K562 (cell line): ENCODE results near the gene STEAP3. TPM values are rescaled to one million over a fixed set of nuclear protein-coding genes. Genes with fewer than 3 reads are reported as not detected.

ENCODE experiments used
- FOXK1 ChIP-seq: sonication (generic); formaldehyde crosslinking; IDR thresholded peaks from 2 replicates; pipeline ENCODE4 v1.8.0; 2022; ENCODE audit warnings: missing genetic modification reagents, mild to moderate bottlenecking, borderline replicate concordance
- KDM5B ChIP-seq: fragments of 200-600 bp; sonication (generic); IDR thresholded peaks from 2 replicates; pipeline ENCODE4 v1.6.1; 2012; ENCODE audit warnings: low read depth, mild to moderate bottlenecking, moderate library complexity, low read length, control low read depth, inconsistent platforms; ENCODE audit not compliant: insufficient replicate concordance
- SIN3A ChIP-seq, 2 experiments: fragments of 150-350 bp in 1 of 2; IDR thresholded peaks; 2 replicates each; pipeline ENCODE4 v1.6.1; 2011 to 2016; ENCODE audit warnings: borderline replicate concordance in 2 of 2, low read depth in 2 of 2, low read length in 2 of 2, mild to moderate bottlenecking in 2 of 2, moderate library complexity in 2 of 2; ENCODE audit not compliant: control insufficient read depth in 1 of 2
- SNAPC5 ChIP-seq: fragments of 250-450 bp; sonication (Bioruptor Pico); IDR thresholded peaks from 2 replicates; pipeline ENCODE4 v1.8.0; 2021; ENCODE audit warnings: moderate library complexity, mild to moderate bottlenecking, inconsistent platforms
- polyA plus RNA-seq, 8 experiments: library from polyadenylated mRNA; depleted of rRNA in 4 of 8; stranded (reverse) in 5 of 8; unstranded in 3 of 8; fragments of >200 nt; fragmentation: Nextera tagmentation in 2 of 8; fragmentation: Illumina TruSeq in 1 of 8; extraction: Ambion mirVana in 2 of 8; extraction: Trizol in 1 of 8; gene quantifications; 2 replicates each; pipeline versions ENCODE4 v1.2.1 to v1.2.3, GENCODE V29; 2011 to 2014; ENCODE audit warnings: inconsistent platforms in 1 of 8, missing spikeins in 1 of 8
- total RNA-seq, 7 experiments: library from RNA; depleted of rRNA in 6 of 7; stranded (reverse); fragments of >200 nt in 6 of 7; fragmentation: Illumina TruSeq in 2 of 7; extraction: Trizol in 2 of 7; gene quantifications; 2 replicates each; pipeline versions ENCODE4 v1.2.1 to v1.2.3, GENCODE V29; 2011 to 2021; ENCODE audit warnings: low replicate concordance in 1 of 7
- TF ChIP-seq, protein P1 (sequence below): fragments of 450-650 bp; IDR thresholded peaks from 2 replicates; pipeline ENCODE4 v1.6.1; 2017; ENCODE audit warnings: antibody characterized with exemption, mild to moderate bottlenecking
- TF ChIP-seq, protein P2 (sequence below): fragments of 450-650 bp; formaldehyde crosslinking; IDR thresholded peaks from 2 replicates; pipeline ENCODE4 v1.4.0; 2020; ENCODE audit warnings: mild to moderate bottlenecking, moderate library complexity

STEAP3 gene
- total and polyA plus RNA-seq, 9 of the 15 experiments (the other 6 are each of a cell fraction or from before 2014, with no cell fraction given) = 1.8 to 31.6 (median 9.0) TPM

DNA sequence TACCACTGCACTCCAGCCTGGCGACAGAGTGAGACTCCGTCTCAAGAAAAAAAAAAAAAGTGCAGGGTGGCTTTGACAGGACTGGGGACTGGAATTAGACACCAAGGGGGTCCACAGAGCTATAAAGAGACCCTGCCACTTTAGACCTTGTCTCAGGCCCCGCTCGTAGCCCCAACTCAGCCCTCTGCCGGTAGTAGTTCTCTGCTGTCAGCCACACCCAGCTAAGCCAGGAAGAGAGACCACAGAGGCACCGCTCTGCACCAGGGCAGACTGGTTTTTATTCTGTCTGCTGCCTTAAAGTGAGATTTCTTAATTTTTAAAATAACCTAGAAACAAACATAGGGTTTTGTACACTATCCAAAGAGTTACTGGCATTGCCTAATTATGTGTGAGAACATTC lies 66.0 kb downstream of the STEAP3 start (continued):
- TF ChIP-seq, protein P1, sequence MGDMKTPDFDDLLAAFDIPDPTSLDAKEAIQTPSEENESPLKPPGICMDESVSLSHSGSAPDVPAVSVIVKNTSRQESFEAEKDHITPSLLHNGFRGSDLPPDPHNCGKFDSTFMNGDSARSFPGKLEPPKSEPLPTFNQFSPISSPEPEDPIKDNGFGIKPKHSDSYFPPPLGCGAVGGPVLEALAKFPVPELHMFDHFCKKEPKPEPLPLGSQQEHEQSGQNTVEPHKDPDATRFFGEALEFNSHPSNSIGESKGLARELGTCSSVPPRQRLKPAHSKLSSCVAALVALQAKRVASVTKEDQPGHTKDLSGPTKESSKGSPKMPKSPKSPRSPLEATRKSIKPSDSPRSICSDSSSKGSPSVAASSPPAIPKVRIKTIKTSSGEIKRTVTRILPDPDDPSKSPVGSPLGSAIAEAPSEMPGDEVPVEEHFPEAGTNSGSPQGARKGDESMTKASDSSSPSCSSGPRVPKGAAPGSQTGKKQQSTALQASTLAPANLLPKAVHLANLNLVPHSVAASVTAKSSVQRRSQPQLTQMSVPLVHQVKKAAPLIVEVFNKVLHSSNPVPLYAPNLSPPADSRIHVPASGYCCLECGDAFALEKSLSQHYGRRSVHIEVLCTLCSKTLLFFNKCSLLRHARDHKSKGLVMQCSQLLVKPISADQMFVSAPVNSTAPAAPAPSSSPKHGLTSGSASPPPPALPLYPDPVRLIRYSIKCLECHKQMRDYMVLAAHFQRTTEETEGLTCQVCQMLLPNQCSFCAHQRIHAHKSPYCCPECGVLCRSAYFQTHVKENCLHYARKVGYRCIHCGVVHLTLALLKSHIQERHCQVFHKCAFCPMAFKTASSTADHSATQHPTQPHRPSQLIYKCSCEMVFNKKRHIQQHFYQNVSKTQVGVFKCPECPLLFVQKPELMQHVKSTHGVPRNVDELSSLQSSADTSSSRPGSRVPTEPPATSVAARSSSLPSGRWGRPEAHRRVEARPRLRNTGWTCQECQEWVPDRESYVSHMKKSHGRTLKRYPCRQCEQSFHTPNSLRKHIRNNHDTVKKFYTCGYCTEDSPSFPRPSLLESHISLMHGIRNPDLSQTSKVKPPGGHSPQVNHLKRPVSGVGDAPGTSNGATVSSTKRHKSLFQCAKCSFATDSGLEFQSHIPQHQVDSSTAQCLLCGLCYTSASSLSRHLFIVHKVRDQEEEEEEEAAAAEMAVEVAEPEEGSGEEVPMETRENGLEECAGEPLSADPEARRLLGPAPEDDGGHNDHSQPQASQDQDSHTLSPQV = no peak
- TF ChIP-seq SIN3A (IDR thresholded peaks at IDR 0.05; ENCODE audit: borderline replicate concordance in 2 of 2, control insufficient read depth in 1 of 2, low read depth in 2 of 2, low read length in 2 of 2) = no peak
- no peak for TF ChIP-seq KDM5B
- no peak for TF ChIP-seq FOXK1 (CRISPR knock-in tag)
- no peak for TF ChIP-seq SNAPC5 (CRISPR knock-in tag)
- TF ChIP-seq, protein P2, sequence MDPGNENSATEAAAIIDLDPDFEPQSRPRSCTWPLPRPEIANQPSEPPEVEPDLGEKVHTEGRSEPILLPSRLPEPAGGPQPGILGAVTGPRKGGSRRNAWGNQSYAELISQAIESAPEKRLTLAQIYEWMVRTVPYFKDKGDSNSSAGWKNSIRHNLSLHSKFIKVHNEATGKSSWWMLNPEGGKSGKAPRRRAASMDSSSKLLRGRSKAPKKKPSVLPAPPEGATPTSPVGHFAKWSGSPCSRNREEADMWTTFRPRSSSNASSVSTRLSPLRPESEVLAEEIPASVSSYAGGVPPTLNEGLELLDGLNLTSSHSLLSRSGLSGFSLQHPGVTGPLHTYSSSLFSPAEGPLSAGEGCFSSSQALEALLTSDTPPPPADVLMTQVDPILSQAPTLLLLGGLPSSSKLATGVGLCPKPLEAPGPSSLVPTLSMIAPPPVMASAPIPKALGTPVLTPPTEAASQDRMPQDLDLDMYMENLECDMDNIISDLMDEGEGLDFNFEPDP (CRISPR knock-in tag) = no peak
- TF ChIP-seq, all 486 proteins: peak for 0
